Ishikawa (cell line): Measurements from ENCODE around the gene DCHS2.

Source experiments
- CEBPB ChIP-seq: IDR thresholded peaks from 2 replicates; pipeline ENCODE4 v1.6.1; 2012
- CREB1 ChIP-seq: IDR thresholded peaks from 2 replicates; pipeline ENCODE4 v1.6.1; 2012; ENCODE audit warnings: low read depth
- EGR1 ChIP-seq: IDR thresholded peaks from 2 replicates; pipeline ENCODE4 v1.6.1; 2012
- EP300 ChIP-seq: IDR thresholded peaks from 2 replicates; pipeline ENCODE4 v1.6.1; 2012; ENCODE audit warnings: borderline replicate concordance
- FOXM1 ChIP-seq: IDR thresholded peaks from 2 replicates; pipeline ENCODE4 v1.6.1; 2012; ENCODE audit warnings: low read depth, borderline replicate concordance
- MAX ChIP-seq: IDR thresholded peaks from 2 replicates; pipeline ENCODE4 v1.6.1; 2012
- NFIC ChIP-seq: IDR thresholded peaks from 2 replicates; pipeline ENCODE4 v1.6.1; 2012
- RAD21 ChIP-seq: IDR thresholded peaks from 2 replicates; pipeline ENCODE4 v1.6.1; 2012; ENCODE audit warnings: low read depth
- REST ChIP-seq: IDR thresholded peaks from 2 replicates; pipeline ENCODE4 v1.6.1; 2012; ENCODE audit warnings: low read depth, mild to moderate bottlenecking
- TAF1 ChIP-seq: IDR thresholded peaks from 2 replicates; pipeline ENCODE4 v1.6.1; 2012; ENCODE audit warnings: low read depth, mild to moderate bottlenecking
- TCF12 ChIP-seq: IDR thresholded peaks from 2 replicates; pipeline ENCODE4 v1.6.1; 2012; ENCODE audit warnings: low read depth
- TEAD4 ChIP-seq: IDR thresholded peaks from 2 replicates; pipeline ENCODE4 v1.6.1; 2012
- USF1 ChIP-seq: IDR thresholded peaks from 2 replicates; pipeline ENCODE4 v1.6.1; 2012
- YY1 ChIP-seq: IDR thresholded peaks from 2 replicates; pipeline ENCODE4 v1.6.1; 2012; ENCODE audit warnings: low read depth
- ZBTB7A ChIP-seq: IDR thresholded peaks from 2 replicates; pipeline ENCODE4 v1.6.1; 2012; ENCODE audit warnings: low read depth

DCHS2 gene

GRCh38 chr4:154433543-154433942, 58.1 kb downstream of the DCHS2 start:
- TF ChIP-seq REST (no peak), EP300 (no peak), NFIC (no peak)

GRCh38 chr4:154429176-154429575, 62.4 kb downstream of the DCHS2 start:
- TF ChIP-seq TCF12, result no peak
- no peak for TF ChIP-seq MAX
- no peak for TF ChIP-seq ZBTB7A
- TF ChIP-seq EGR1, result no peak
- no peak for TF ChIP-seq YY1
- TF ChIP-seq CREB1, result no peak
- no peak for TF ChIP-seq TEAD4
- TF ChIP-seq FOXM1, result no peak
- TF ChIP-seq USF1, result no peak

- no peak for TF ChIP-seq EP300
- TF ChIP-seq CEBPB, result no peak
Measured at GRCh38 chr4:154427149-154427548, 64.5 kb downstream of the DCHS2 start.

GRCh38 chr4:154425514-154425913, 66.1 kb downstream of the DCHS2 start:
- TF ChIP-seq YY1 (no peak), TEAD4 (no peak), EP300 (no peak), FOXM1 (no peak), TCF12 (no peak), USF1 (no peak), REST (no peak), ZBTB7A (no peak), CEBPB (no peak), EGR1 (no peak), NFIC (no peak), RAD21 (no peak), CREB1 (no peak), MAX (no peak), TAF1 (no peak)

- TF ChIP-seq MAX, result no peak
- TF ChIP-seq RAD21, result no peak
- TF ChIP-seq EGR1, result no peak
Measured at GRCh38 chr4:154424810-154425484, 66.7 kb downstream of the DCHS2 start.

GRCh38 chr4:154422152-154422551, 69.4 kb downstream of the DCHS2 start:
- TF ChIP-seq CEBPB, result no peak
- TF ChIP-seq MAX, result no peak
- TF ChIP-seq RAD21, result no peak
- TF ChIP-seq YY1, result no peak
- TF ChIP-seq CREB1, result no peak
- no peak for TF ChIP-seq USF1
- no peak for TF ChIP-seq TAF1
- no peak for TF ChIP-seq REST
- no peak for TF ChIP-seq TEAD4
- no peak for TF ChIP-seq NFIC
- no peak for TF ChIP-seq TCF12
- TF ChIP-seq EGR1, result no peak
- TF ChIP-seq EP300, result no peak
- TF ChIP-seq FOXM1, result no peak
- TF ChIP-seq ZBTB7A, result no peak
